ENCODE data around the gene SERINC3. TPM values are rescaled to one million over a fixed set of nuclear protein-coding genes. Genes with fewer than 3 reads are reported as not detected.

Gene SERINC3
- total RNA-seq, 4 donors from 2014 or later, result 119 to 140 (median 131) TPM

DNA sequence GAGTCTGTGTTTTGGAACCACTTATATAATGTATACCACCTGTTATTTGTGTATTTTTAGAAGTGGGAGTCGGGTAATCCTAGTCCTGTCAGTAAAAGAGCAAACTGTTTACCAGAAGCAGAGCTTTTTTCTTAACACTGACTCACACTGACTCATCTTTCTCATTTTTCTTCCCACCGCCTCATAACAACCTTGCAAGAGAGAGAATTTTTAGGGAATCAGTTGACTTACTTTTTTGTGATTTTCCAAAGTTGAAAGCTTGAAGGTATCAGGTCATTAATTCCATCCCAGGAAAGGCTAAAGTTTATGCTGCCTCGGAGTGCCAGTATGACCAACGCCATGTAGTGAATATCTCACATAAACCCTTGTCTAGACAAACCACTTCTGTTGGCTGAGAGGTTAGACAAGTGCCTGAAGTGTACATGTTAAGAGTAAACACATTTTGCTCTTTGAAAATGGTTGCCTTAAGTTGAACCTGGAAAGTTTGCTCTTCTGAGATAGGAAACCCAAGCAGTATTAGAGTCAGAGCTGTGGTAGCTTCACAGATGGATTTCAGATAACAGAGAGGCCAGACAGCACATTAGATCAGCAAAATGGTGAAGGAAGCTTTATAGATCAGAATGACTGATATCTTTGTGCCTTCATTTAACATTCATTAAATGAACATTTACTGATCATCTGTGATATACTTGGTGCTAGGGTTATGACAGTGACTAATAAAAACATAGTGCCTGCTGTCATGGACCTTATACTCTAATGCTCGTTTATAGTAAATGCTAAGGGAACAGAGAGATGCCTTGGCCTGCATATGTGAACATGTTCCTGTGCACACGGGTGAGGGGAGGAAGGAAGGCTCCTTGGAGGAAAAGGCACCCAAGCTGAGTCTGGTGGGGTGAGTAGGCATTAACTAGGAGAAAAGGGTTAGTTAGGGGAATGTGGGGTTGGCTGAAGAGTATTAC lies 31.4 kb upstream of the SERINC3 start:
- ATAC-seq, result peak; percentile 65
- Histone ChIP-seq H3K4me3 (no peak overlapping the region), H3K4me1 (peaks cover 16 to 88% (median 32%) of the 10 kb centered on the region in 3 donors), H3K36me3 (no peaks in the 10 kb centered on the region), H3K9me3 (no peaks in the 10 kb centered on the region), H3K27me3 (no peaks in the 10 kb centered on the region), H3K27ac (peak overlapping the region; percentile 81 to 91 (median 82))
- WGBS, 2 donors (ENCODE audit: low coverage in 1 of 2), result 17 to 31% methylated on average over 6 of the region's 6 CpGs
- peak; percentile 80 for TF ChIP-seq POLR2AphosphoS5 (IDR thresholded peaks at IDR 0.05)
- TF ChIP-seq POLR2A (IDR thresholded peaks at IDR 0.05), result no peak

DNA sequence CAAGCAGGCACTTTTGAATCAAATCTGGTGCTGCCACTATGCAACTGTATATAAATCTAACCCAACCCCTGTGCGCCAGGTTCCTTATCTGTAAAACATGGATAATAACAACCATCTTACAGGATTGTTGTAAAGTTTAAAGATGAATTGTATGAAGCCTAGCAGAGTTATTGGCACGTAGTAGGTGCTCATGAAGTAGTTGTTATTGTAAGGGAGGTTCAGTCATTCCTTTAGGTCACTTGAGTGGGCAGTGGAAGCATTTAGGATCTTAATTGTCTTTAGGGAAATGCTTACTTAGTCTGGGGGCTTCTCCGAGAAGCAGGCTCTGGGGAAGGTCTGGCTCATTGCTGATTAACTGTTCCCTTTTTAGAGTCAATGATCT lies 30.7 kb upstream of the SERINC3 start:
- Histone ChIP-seq H3K9me3 (no peaks in the 10 kb centered on the region), H3K27me3 (no peaks in the 10 kb centered on the region), H3K4me1 (peaks cover 21 to 95% (median 37%) of the 10 kb centered on the region in 3 donors), H3K36me3 (no peaks in the 10 kb centered on the region), H3K27ac (peak overlapping the region; percentile 81 to 91 (median 82)), H3K4me3 (no peak overlapping the region)
- WGBS, 2 donors (ENCODE audit: low coverage in 1 of 2), result 27 to 32% methylated on average over 3 of the region's 3 CpGs
- no peak for ATAC-seq
- TF ChIP-seq, protein P1, sequence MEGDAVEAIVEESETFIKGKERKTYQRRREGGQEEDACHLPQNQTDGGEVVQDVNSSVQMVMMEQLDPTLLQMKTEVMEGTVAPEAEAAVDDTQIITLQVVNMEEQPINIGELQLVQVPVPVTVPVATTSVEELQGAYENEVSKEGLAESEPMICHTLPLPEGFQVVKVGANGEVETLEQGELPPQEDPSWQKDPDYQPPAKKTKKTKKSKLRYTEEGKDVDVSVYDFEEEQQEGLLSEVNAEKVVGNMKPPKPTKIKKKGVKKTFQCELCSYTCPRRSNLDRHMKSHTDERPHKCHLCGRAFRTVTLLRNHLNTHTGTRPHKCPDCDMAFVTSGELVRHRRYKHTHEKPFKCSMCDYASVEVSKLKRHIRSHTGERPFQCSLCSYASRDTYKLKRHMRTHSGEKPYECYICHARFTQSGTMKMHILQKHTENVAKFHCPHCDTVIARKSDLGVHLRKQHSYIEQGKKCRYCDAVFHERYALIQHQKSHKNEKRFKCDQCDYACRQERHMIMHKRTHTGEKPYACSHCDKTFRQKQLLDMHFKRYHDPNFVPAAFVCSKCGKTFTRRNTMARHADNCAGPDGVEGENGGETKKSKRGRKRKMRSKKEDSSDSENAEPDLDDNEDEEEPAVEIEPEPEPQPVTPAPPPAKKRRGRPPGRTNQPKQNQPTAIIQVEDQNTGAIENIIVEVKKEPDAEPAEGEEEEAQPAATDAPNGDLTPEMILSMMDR (IDR thresholded peaks at IDR 0.05), result no peak
- TF ChIP-seq POLR2A (IDR thresholded peaks at IDR 0.05) (no peak), POLR2AphosphoS5 (IDR thresholded peaks at IDR 0.05) (no peak), EP300 (IDR thresholded peaks at IDR 0.05) (no peak)

GRCh38 chr20:44552050-44552449 lies 30.2 kb upstream of the SERINC3 start:
- Histone ChIP-seq H3K36me3 (no peaks in the 10 kb centered on the region), H3K27me3 (no peaks in the 10 kb centered on the region), H3K4me3 (no peak overlapping the region), H3K27ac (peak overlapping the region; percentile 81 to 91 (median 82)), H3K4me1 (peaks cover 21 to 97% (median 37%) of the 10 kb centered on the region in 3 donors), H3K9me3 (no peaks in the 10 kb centered on the region)
- no peak for ATAC-seq
- TF ChIP-seq, protein P1 (IDR thresholded peaks at IDR 0.05), result no peak
- no peak for TF ChIP-seq POLR2AphosphoS5 (IDR thresholded peaks at IDR 0.05)
- no peak for TF ChIP-seq EP300 (IDR thresholded peaks at IDR 0.05)
- no peak for TF ChIP-seq POLR2A (IDR thresholded peaks at IDR 0.05)
- 64 to 74% methylated on average over 4 of the region's 4 CpGs for WGBS, 2 donors (ENCODE audit: low coverage in 1 of 2)

GRCh38 chr20:44549123-44549522 lies 27.3 kb upstream of the SERINC3 start:
- Histone ChIP-seq H3K27ac (peak overlapping the region; percentile 81 to 91 (median 83)), H3K4me3 (no peak overlapping the region), H3K27me3 (no peaks in the 10 kb centered on the region), H3K36me3 (no peaks in the 10 kb centered on the region), H3K4me1 (peaks cover 21 to 84% (median 32%) of the 10 kb centered on the region in 3 donors), H3K9me3 (no peaks in the 10 kb centered on the region)
- ATAC-seq, result no peak
- TF ChIP-seq POLR2AphosphoS5 (IDR thresholded peaks at IDR 0.05), result no peak
- 13 to 14% methylated on average over 4 of the region's 4 CpGs for WGBS, 2 donors (ENCODE audit: low coverage in 1 of 2)

DNA sequence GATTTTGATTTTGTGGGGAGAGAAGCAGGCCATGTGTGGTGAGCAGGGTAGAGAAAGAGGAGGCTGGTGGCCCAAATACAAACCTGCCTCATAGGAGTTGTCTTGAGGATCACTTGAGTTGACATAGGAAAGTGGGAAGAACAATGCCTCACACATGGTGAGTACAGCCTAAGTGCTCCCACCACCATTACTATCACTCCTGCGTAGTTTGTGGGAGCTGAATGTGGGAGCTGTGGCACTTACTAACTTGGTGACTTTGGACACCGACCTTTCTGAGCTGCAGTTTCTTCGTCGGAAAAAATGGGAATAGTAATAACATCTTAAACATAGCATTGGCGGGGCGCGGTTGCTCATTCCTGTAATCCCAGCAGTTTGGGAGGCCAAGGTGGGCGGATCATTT lies 25.5 kb upstream of the SERINC3 start:
- H3K9me3 ChIP-seq, result no peaks in the 10 kb centered on the region
- TF ChIP-seq EP300 (IDR thresholded peaks at IDR 0.05) (no peak), POLR2A (IDR thresholded peaks at IDR 0.05) (no peak), POLR2AphosphoS5 (IDR thresholded peaks at IDR 0.05) (no peak)
- TF ChIP-seq, protein P1 (IDR thresholded peaks at IDR 0.05), result no peak
- peak overlapping the region; percentile 81 to 91 (median 83) for H3K27ac ChIP-seq
- no peak overlapping the region for H3K4me3 ChIP-seq
- peaks cover 15 to 84% (median 16%) of the 10 kb centered on the region in 3 donors for H3K4me1 ChIP-seq
- WGBS, 2 donors (ENCODE audit: low coverage in 1 of 2), result 88% methylated on average over 8 of the region's 8 CpGs; no CpG with 5 or more reads in 1 of the 2 donors
- no peak for ATAC-seq
- H3K36me3 ChIP-seq, result no peaks in the 10 kb centered on the region
- H3K27me3 ChIP-seq, result no peaks in the 10 kb centered on the region

Data from gastroesophageal sphincter (tissue), 4 donors.